ENCODE data around the gene NPW. TPM values are rescaled to one million over a fixed set of nuclear protein-coding genes. Genes with fewer than 3 reads are reported as not detected.

The NPW gene
- total RNA-seq (2021): 7.1 and 10.2 TPM in 2 replicates
- long read RNA-seq, partial matches to known transcripts: 0 of 1 reads
- long read RNA-seq, other reads (novel, unspliced or antisense): 0 of 1 reads

GRCh38 chr16:2019518-2019920 lies at the start of gene NPW:
TSS of gene NPW (plus strand) at chr16:2019785.
- Histone ChIP-seq H3K14ac (ENCODE audit: insufficient read depth, low read length) (no peak within 1 kb of the TSS; the same call in 1 of the 2 replicates), H3K4me1 (ENCODE audit: insufficient read depth, low read length) (no peaks in the 10 kb centered on the region; the same call in 1 of the 2 replicates), H4K91ac (ENCODE audit: insufficient read length, low read depth, low read length) (no peak within 1 kb of the TSS), H2BK12ac (ENCODE audit: insufficient read length, low read depth, low read length) (no peak within 1 kb of the TSS), H3K9me3 (ENCODE audit: control insufficient read depth, low read depth, low read length) (no peaks in the 10 kb centered on the region), H3K27ac (ENCODE audit: insufficient read length, low read depth, low read length) (no peak within 1 kb of the TSS), H3K23me2 (ENCODE audit: insufficient read length, low read depth, low read length, poor library complexity, severe bottlenecking) (peaks cover 13% of the 10 kb centered on the region), H3K4me2 (ENCODE audit: insufficient read depth, insufficient read length, low read length) (peak within 1 kb of the TSS; percentile 35), H3K23ac (ENCODE audit: insufficient read length, low read depth, low read length) (no peak within 1 kb of the TSS), H2BK20ac (ENCODE audit: low read depth, low read length, poor library complexity, severe bottlenecking) (no peak within 1 kb of the TSS), H3T11ph (ENCODE audit: low read length) (no peak within 1 kb of the TSS), H3K79me2 (ENCODE audit: insufficient read depth, low read length) (no peaks in the 10 kb centered on the region), H3K4ac (ENCODE audit: low read depth, low read length) (no peak within 1 kb of the TSS), H3K9ac (ENCODE audit: extremely low read depth, insufficient read length, low read length) (no peak within 1 kb of the TSS), H4K8ac (replicated peaks; ENCODE audit: insufficient read length, low read depth, low read length) (no peak within 1 kb of the TSS), H2BK5ac (ENCODE audit: insufficient read length, low read length) (no peak within 1 kb of the TSS), H3K56ac (ENCODE audit: insufficient read length, low read depth, low read length) (no peak within 1 kb of the TSS), H4K20me1 (ENCODE audit: control insufficient read depth, insufficient read depth, insufficient read length) (no peaks in the 10 kb centered on the region), H3K27me3 (ENCODE audit: insufficient read depth, low read length) (peaks cover 13% of the 10 kb centered on the region; the same call in 1 of the 2 replicates), H2AK5ac (ENCODE audit: insufficient read length, low read length) (no peak within 1 kb of the TSS), H2BK15ac (ENCODE audit: low read depth, low read length) (no peak within 1 kb of the TSS), H3K18ac (ENCODE audit: insufficient read length, low read depth, low read length) (no peak within 1 kb of the TSS), H4K5ac (ENCODE audit: insufficient read length, low read depth, low read length) (no peak within 1 kb of the TSS), H2BK120ac (ENCODE audit: low read depth, low read length, poor library complexity, severe bottlenecking) (no peak within 1 kb of the TSS), H3K79me1 (ENCODE audit: insufficient read depth, low read depth, low read length, poor library complexity, severe bottlenecking) (no peaks in the 10 kb centered on the region), H2AFZ (ENCODE audit: low read length) (no peak within 1 kb of the TSS)
- peak within 1 kb of the TSS; percentile 51 to 83 for H3K4me3 Mint-ChIP-seq
- H3K4me1 Mint-ChIP-seq: peaks cover 10 to 12% of the 10 kb centered on the region in 2 experiments
- peaks cover 75% of the 10 kb centered on the region for H3K27me3 Mint-ChIP-seq (ENCODE audit: low read depth)
- DNase-seq: no peak
- no CpG with 5 or more reads among the region's 33 CpGs for WGBS (ENCODE audit: extremely low coverage, insufficient read length, low lambda C conversion rate)
- TF ChIP-seq CTCF (conservative IDR thresholded peaks at IDR 0.05): peak; percentile 15; the same call in 2 of the 3 replicates
- H3K9me3 Mint-ChIP-seq: peaks cover 0 to 6% of the 10 kb centered on the region in 2 experiments; a peak in 3 of 5 replicates
- H3K27ac Mint-ChIP-seq: peak within 1 kb of the TSS in 1 of 3 experiments; percentile 40; a peak in 1 of 7 replicates
- peaks cover 0 to 2% (median 0%) of the 10 kb centered on the region in 3 experiments; a peak in 1 of 7 replicates for H3K36me3 Mint-ChIP-seq (ENCODE audit: insufficient read depth in 1 of 3, low read depth in 3 of 3)

Data from H9 (cell line).